B cell (primary cell): ENCODE data around the gene DLAT. TPM values are rescaled to one million over a fixed set of nuclear protein-coding genes. Genes with fewer than 3 reads are reported as not detected.

Experiments
- ATAC-seq: fragments of 200-7000 bp; cut with Tn5 transposase; one replicate; pipeline ENCODE4 v1.10.0; 2021; ENCODE audit warnings: low read depth, mild to moderate bottlenecking, moderate number of reproducible peaks, moderate library complexity
- CTCF ChIA-PET: fragments of 350-600 bp; sonication (Branson Sonifier 250); formaldehyde crosslinking; loops from one replicate; lab custom pipeline; 2021; ENCODE audit warnings: antibody characterized with exemption, inconsistent platforms; lab: Charles Lee
- POLR2A ChIA-PET: fragments of 350-600 bp; sonication (Branson Sonifier 250); formaldehyde crosslinking; loops from one replicate; lab custom pipeline; 2021; ENCODE audit warnings: antibody characterized with exemption; lab: Charles Lee
- DNase-seq: peaks from one replicate; pipeline ENCODE4 v3.0.0; 2013
- H2AFZ ChIP-seq: 2 replicates; pipeline ENCODE4 v1.6.1; 2012; ENCODE audit warnings: mild to moderate bottlenecking, low read depth, low read length; ENCODE audit not compliant: insufficient read depth, poor library complexity, severe bottlenecking
- H3K27ac ChIP-seq, 2 donors: 1 replicate in 1 of 2; 2 replicates in 1 of 2; pipeline ENCODE4 v1.5.1; 2012 to 2013; ENCODE audit warnings: low read length in 2 of 2, mild to moderate bottlenecking in 2 of 2, moderate library complexity in 1 of 2
- H3K27me3 ChIP-seq, 4 experiments: fragments of 200-600 bp in 1 of 4; sonication (generic) in 1 of 4; replicated peaks in 1 of 4; 1 replicate in 2 of 4; 2 replicates in 2 of 4; pipeline versions ENCODE4 v1.6.1 to v1.7.0; 2013 to 2016; ENCODE audit warnings: low read length in 3 of 4, mild to moderate bottlenecking in 2 of 4, mixed read lengths in 1 of 4, moderate library complexity in 1 of 4; ENCODE audit not compliant: insufficient read depth in 4 of 4, control insufficient read depth in 3 of 4; ENCODE audit errors: control extremely low read depth in 1 of 4
- H3K36me3 ChIP-seq, 2 experiments: replicated peaks in 1 of 2; 1 replicate in 1 of 2; 2 replicates in 1 of 2; pipeline versions ENCODE4 v1.6.1 to v1.7.1; 2013; ENCODE audit warnings: low read length in 1 of 2; ENCODE audit not compliant: insufficient read depth in 2 of 2, control insufficient read depth in 1 of 2; ENCODE audit errors: control extremely low read depth in 1 of 2, extremely low read depth in 1 of 2
- H3K4me1 ChIP-seq, 2 donors: fragments of 200-600 bp in 1 of 2; sonication (generic) in 1 of 2; 1 replicate in 1 of 2; 2 replicates in 1 of 2; pipeline versions ENCODE4 v1.5.1 to v1.6.1; 2013 to 2017; ENCODE audit warnings: low read length in 2 of 2; ENCODE audit not compliant: control insufficient read depth in 2 of 2, insufficient read depth in 2 of 2
- H3K4me2 ChIP-seq: replicated peaks from 2 replicates; pipeline ENCODE3; 2012; ENCODE audit warnings: mild to moderate bottlenecking, low read depth, low read length; ENCODE audit not compliant: poor library complexity, severe bottlenecking
- H3K4me3 ChIP-seq, 5 experiments: fragments of 200-600 bp in 1 of 5; sonication (generic) in 1 of 5; 1 replicate in 3 of 5; 2 replicates in 2 of 5; pipeline versions ENCODE4 v1.5.1 to v1.7.0; 2011 to 2016; ENCODE audit warnings: low read length in 4 of 5, mild to moderate bottlenecking in 4 of 5, low read depth in 2 of 5, control low read depth in 1 of 5, moderate library complexity in 1 of 5; ENCODE audit not compliant: insufficient read depth in 1 of 5; ENCODE audit errors: control extremely low read depth in 1 of 5, extremely low read depth in 1 of 5
- H3K79me2 ChIP-seq: fragments of 200-600 bp; sonication (generic); one replicate; pipeline ENCODE4 v1.6.0; 2016; ENCODE audit warnings: low read length; ENCODE audit not compliant: control insufficient read depth, insufficient read depth
- H3K9ac ChIP-seq: fragments of 200-600 bp; sonication (generic); 2 replicates; pipeline ENCODE4 v1.6.1; 2017; ENCODE audit warnings: mild to moderate bottlenecking, low read length, moderate library complexity
- H3K9me3 ChIP-seq, 3 donors: one replicate each; pipeline versions ENCODE4 v1.6.1 to v1.7.1; 2013; ENCODE audit warnings: low read length in 2 of 3; ENCODE audit not compliant: control insufficient read depth in 2 of 3, insufficient read depth in 1 of 3; ENCODE audit errors: control extremely low read depth in 1 of 3
- H4K20me1 ChIP-seq: 2 replicates; pipeline ENCODE4 v1.6.0; 2012; ENCODE audit warnings: mild to moderate bottlenecking, low read length; ENCODE audit not compliant: insufficient read depth, control insufficient read depth, poor library complexity, severe bottlenecking
- H3K27ac Mint-ChIP-seq: one replicate; pipeline ENCODE4 v1.8.0; 2021; ENCODE audit warnings: mixed read lengths
- H3K27me3 Mint-ChIP-seq: one replicate; pipeline ENCODE4 v1.8.0; 2021; ENCODE audit warnings: mixed read lengths
- H3K4me1 Mint-ChIP-seq: one replicate; pipeline ENCODE4 v1.8.0; 2021; ENCODE audit warnings: mixed read lengths
- H3K4me3 Mint-ChIP-seq: one replicate; pipeline ENCODE4 v1.8.0; 2021; ENCODE audit warnings: mixed read lengths
- H3K9me3 Mint-ChIP-seq: one replicate; pipeline ENCODE4 v1.8.0; 2022; ENCODE audit warnings: mixed read lengths; ENCODE audit not compliant: insufficient read depth
- EZH2 ChIP-seq: IDR thresholded peaks from 2 replicates; pipeline ENCODE4 v1.6.1; 2012; ENCODE audit warnings: borderline replicate concordance, low read depth, mild to moderate bottlenecking, moderate library complexity, low read length; ENCODE audit not compliant: insufficient read depth, poor library complexity, severe bottlenecking
- WGBS: methylation state at CpG from one replicate; pipeline ENCODE4 v1.1.5; 2013; ENCODE audit warnings: missing lambda C conversion rate; ENCODE audit not compliant: insufficient coverage; 5-methylcytosine and 5-hydroxymethylcytosine counted together
- intact Hi-C: fragments of 100-400 bp; cut with micrococcal nuclease; formaldehyde crosslinking; loops from one replicate; pipeline ENCODE4 v1.10.0; 2022
- polyA plus RNA-seq: library from polyadenylated mRNA; depleted of rRNA; stranded (reverse); fragments of >200 nt; gene quantifications from 2 replicates; pipeline ENCODE4 v1.2.3, GENCODE V29; 2012
- total RNA-seq, 2 donors: library from RNA; stranded (reverse); fragments of 120-200 nt in 1 of 2; gene quantifications; 1 replicate in 1 of 2; 2 replicates in 1 of 2; pipeline versions ENCODE4 v1.2.3 to v1.2.4, GENCODE V29; 2013 to 2022
- TF ChIP-seq, protein P1 (sequence below): fragments of 200-600 bp; IDR thresholded peaks from one replicate; pipeline ENCODE4 v1.8.0; 2022; ENCODE audit warnings: antibody characterized with exemption, mild to moderate bottlenecking

Gene DLAT
- total and polyA plus RNA-seq, 2 donors (not counting 1 experiment from before 2014, with no cell fraction given): 8.9 to 19.8 TPM

DNA sequence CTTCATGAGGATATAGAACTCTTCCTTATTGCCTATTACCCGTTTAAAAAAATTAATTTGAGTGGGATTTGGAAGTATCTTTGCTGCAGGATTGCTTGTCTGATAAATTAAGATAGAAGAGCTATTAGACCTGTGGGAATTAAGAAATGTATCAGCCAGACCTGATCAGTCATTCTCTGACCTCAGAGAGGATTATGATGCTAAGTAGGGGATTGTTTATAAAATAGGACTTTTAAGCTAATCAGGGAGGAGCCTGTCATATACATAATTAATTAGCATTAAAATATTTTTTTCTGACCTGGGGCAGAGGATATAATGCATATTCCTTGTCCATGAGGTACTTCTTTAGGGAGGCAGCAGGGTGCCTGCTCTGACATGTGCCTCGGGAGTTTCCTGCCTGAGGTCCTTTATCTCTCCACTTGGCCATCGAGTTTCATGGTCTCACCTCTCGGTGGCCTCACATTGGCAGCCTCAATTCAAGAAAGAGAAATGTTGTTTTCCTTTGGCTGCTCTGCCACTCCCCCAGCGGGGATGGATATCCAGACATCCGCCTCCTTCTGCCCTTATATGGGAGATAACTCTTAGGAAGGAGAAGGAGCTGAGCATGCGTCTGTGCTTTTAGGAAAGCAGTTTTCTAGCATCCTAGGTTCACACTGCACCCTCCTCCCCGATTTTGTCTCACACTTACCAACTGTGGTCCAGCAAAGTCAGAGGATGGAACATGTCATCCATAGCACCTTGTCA, 47.0 kb upstream of the DLAT start:
- ChIA-PET POLR2A (no interaction called here), CTCF (no interaction called here)
- H3K4me1 Mint-ChIP-seq: peaks cover 9% of the 10 kb centered on the region
- no peak overlapping the region for H3K27ac Mint-ChIP-seq
- H3K4me1 ChIP-seq: peaks cover 8 to 9% of the 10 kb centered on the region in 2 donors
- H3K36me3 ChIP-seq: no peaks in the 10 kb centered on the region
- H3K9ac ChIP-seq: peak overlapping the region; percentile 65
- no peaks in the 10 kb centered on the region for H4K20me1 ChIP-seq
- intact Hi-C loops: loop anchor here (10.0 kb wide), 1 partner anchor 47 kb away; the partner anchor contains the start of gene DLAT
- H3K4me3 Mint-ChIP-seq: peak overlapping the region; percentile 82
- DNase-seq (no peak), ATAC-seq (no peak)
- H3K27me3 ChIP-seq: peaks cover 0 to 41% (median 29%) of the 10 kb centered on the region in 4 experiments
- no peak overlapping the region for H3K4me3 ChIP-seq
- no peaks in the 10 kb centered on the region for H3K9me3 Mint-ChIP-seq
- 58% methylated on average over 6 of the region's 8 CpGs for WGBS
- peaks cover 35% of the 10 kb centered on the region for H3K27me3 Mint-ChIP-seq
- no peaks in the 10 kb centered on the region for H3K79me2 ChIP-seq
- H3K27ac ChIP-seq: no peak overlapping the region
- H3K9me3 ChIP-seq: no peaks in the 10 kb centered on the region
- peak overlapping the region; percentile 92 for H3K4me2 ChIP-seq
- TF ChIP-seq EZH2: no peak
- TF ChIP-seq, protein P1, sequence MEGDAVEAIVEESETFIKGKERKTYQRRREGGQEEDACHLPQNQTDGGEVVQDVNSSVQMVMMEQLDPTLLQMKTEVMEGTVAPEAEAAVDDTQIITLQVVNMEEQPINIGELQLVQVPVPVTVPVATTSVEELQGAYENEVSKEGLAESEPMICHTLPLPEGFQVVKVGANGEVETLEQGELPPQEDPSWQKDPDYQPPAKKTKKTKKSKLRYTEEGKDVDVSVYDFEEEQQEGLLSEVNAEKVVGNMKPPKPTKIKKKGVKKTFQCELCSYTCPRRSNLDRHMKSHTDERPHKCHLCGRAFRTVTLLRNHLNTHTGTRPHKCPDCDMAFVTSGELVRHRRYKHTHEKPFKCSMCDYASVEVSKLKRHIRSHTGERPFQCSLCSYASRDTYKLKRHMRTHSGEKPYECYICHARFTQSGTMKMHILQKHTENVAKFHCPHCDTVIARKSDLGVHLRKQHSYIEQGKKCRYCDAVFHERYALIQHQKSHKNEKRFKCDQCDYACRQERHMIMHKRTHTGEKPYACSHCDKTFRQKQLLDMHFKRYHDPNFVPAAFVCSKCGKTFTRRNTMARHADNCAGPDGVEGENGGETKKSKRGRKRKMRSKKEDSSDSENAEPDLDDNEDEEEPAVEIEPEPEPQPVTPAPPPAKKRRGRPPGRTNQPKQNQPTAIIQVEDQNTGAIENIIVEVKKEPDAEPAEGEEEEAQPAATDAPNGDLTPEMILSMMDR: no peak
- H2AFZ ChIP-seq: peak overlapping the region; percentile 85

DNA sequence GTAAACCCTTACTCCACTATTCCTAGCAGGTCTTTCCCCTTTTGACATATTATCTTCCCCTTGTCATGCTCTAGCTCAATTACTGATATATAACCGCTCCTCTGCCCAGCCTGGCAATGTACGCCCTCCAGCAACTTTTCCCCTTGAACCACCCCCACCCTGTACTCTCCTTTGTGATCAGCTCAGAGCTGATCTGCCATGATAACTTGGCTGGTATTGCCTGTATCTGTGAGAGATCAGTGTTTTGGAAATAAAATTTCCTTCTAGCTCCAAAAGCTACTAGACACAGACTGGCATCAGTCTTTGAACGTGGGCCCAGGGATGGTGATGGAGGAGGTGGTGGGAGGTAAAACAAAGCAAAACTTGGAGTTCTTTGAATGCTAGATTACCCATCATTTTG, 45.1 kb upstream of the DLAT start:
- WGBS: 100% methylated on average over 2 of the region's 3 CpGs
- CTCF ChIA-PET: interaction anchor here (1.2 to 4.6 kb wide), 2 partner anchors 21 to 47 kb away, joined by 3 to 54 read pairs; no protein-coding TSS in a partner anchor
- H3K27me3 ChIP-seq: peaks cover 0 to 41% (median 29%) of the 10 kb centered on the region in 4 experiments
- no peaks in the 10 kb centered on the region for H3K9me3 ChIP-seq
- H3K9ac ChIP-seq: no peak overlapping the region
- H2AFZ ChIP-seq: no peak overlapping the region
- H3K4me1 Mint-ChIP-seq: peaks cover 9% of the 10 kb centered on the region
- DNase-seq (no peak), ATAC-seq (no peak)
- no peaks in the 10 kb centered on the region for H3K36me3 ChIP-seq
- peaks cover 39% of the 10 kb centered on the region for H3K27me3 Mint-ChIP-seq
- POLR2A ChIA-PET: no interaction called here
- H4K20me1 ChIP-seq: no peaks in the 10 kb centered on the region
- intact Hi-C loops: loop anchor here (5.0 kb wide), 1 partner anchor 413 kb away; no protein-coding TSS in a partner anchor
- H3K4me2 ChIP-seq: no peak overlapping the region
- no peak overlapping the region for H3K27ac Mint-ChIP-seq
- TF ChIP-seq, protein P1: no peak
- TF ChIP-seq EZH2: no peak
- no peak overlapping the region for H3K4me3 Mint-ChIP-seq
- no peaks in the 10 kb centered on the region for H3K9me3 Mint-ChIP-seq
- H3K4me3 ChIP-seq: no peak overlapping the region
- H3K4me1 ChIP-seq: peaks cover 8 to 9% of the 10 kb centered on the region in 2 donors
- no peak overlapping the region for H3K27ac ChIP-seq
- no peaks in the 10 kb centered on the region for H3K79me2 ChIP-seq
